GM21390 (cell line): ENCODE data around the gene TMEM151B.

Experiments
- ATAC-seq: cut with Tn5 transposase; IDR thresholded peaks from one replicate; pipeline ENCODE4 v1.9.1; 2021; ENCODE audit not compliant: unreplicated experiment

TMEM151B gene

GRCh38 chr6:44277763-44278162 lies 7.5 kb downstream of the TMEM151B start:
- no peak for ATAC-seq

GRCh38 chr6:44278315-44278714 lies 8.1 kb downstream of the TMEM151B start:
- no peak for ATAC-seq

GRCh38 chr6:44278774-44279697 lies 8.8 kb downstream of the TMEM151B start:
- ATAC-seq, result no peak

- ATAC-seq, result no peak
Measured at GRCh38 chr6:44284121-44284520, 13.9 kb downstream of the TMEM151B start.

- ATAC-seq, result no peak
Measured at GRCh38 chr6:44284867-44285266, 14.6 kb downstream of the TMEM151B start.

GRCh38 chr6:44285552-44286284 lies 15.5 kb downstream of the TMEM151B start:
- ATAC-seq, result no peak

GRCh38 chr6:44286285-44286565 lies 16.0 kb downstream of the TMEM151B start:
- no peak for ATAC-seq

- ATAC-seq, result no peak
Measured at GRCh38 chr6:44286747-44287146, 16.5 kb downstream of the TMEM151B start.

GRCh38 chr6:44289726-44290260 lies 19.5 kb downstream of the TMEM151B start:
- ATAC-seq, result no peak

GRCh38 chr6:44291841-44292240 lies 21.6 kb downstream of the TMEM151B start:
- ATAC-seq, result no peak

GRCh38 chr6:44292661-44293365 lies 22.6 kb downstream of the TMEM151B start:
- no peak for ATAC-seq

GRCh38 chr6:44294832-44295791 lies 24.9 kb downstream of the TMEM151B start:
- no peak for ATAC-seq

- no peak for ATAC-seq
Measured at GRCh38 chr6:44297063-44298038, 27.1 kb downstream of the TMEM151B start.

GRCh38 chr6:44298055-44298803 lies 28.0 kb downstream of the TMEM151B start:
- ATAC-seq, result no peak

- ATAC-seq, result no peak
Measured at GRCh38 chr6:44298864-44299263, 28.6 kb downstream of the TMEM151B start.

- no peak for ATAC-seq
Measured at GRCh38 chr6:44300292-44300823, 30.1 kb downstream of the TMEM151B start.

- ATAC-seq, result no peak
Measured at GRCh38 chr6:44301106-44301505, 30.9 kb downstream of the TMEM151B start.
